GM12878 (cell line): Measurements from ENCODE around the gene MICB. TPM values are rescaled to one million over a fixed set of nuclear protein-coding genes. Genes with fewer than 3 reads are reported as not detected.

Source experiments
- ATAC-seq: fragments of 200-7000 bp; cut with Tn5 transposase; 3 replicates; pipeline ENCODE4 v1.9.1; 2020; ENCODE audit warnings: mild to moderate bottlenecking, moderate library complexity
- BruUV-seq: library from RNA; stranded (reverse); fragments of 400-500 nt; replicated peaks from 2 replicates; lab custom pipeline; 2021; lab: Mats Ljungman, UMichigan
- CTCF ChIA-PET: fragments of 300-600 bp; sonication (Branson Sonifier 250); formaldehyde crosslinking; extraction: SDS; loops from one replicate; lab custom pipeline; 2021; ENCODE audit warnings: inconsistent platforms; lab: Yijun Ruan, JAX
- POLR2A ChIA-PET: fragments of 350-600 bp; formaldehyde crosslinking; extraction: SDS; loops from one replicate; lab custom pipeline; 2021; ENCODE audit warnings: inconsistent platforms; lab: Charles Lee
- RAD21 ChIA-PET: fragments of 300-600 bp; sonication (Branson Sonifier 250); formaldehyde crosslinking; loops from one replicate; lab custom pipeline; 2023; ENCODE audit warnings: antibody characterized with exemption; ENCODE audit not compliant: unreplicated experiment; lab: Charles Lee
- SMC1A ChIA-PET: fragments of 300-600 bp; sonication (Branson Sonifier 250); formaldehyde crosslinking; loops from one replicate; lab custom pipeline; 2023; ENCODE audit not compliant: unreplicated experiment, uncharacterized antibody; lab: Charles Lee
- DNase-seq: peaks from one replicate; pipeline ENCODE4 v3.0.0-alpha.2; 2011; ENCODE audit warnings: low read depth, low spot score
- FAIRE-seq: peaks from 3 replicates; lab custom pipeline; 2011; peaks lifted over from hg19 to GRCh38; lab: Jason Lieb, UNC
- H2AFZ ChIP-seq: 2 replicates; pipeline ENCODE4 v1.6.0; 2011; ENCODE audit warnings: low read depth, low read length, control low read depth; ENCODE audit not compliant: control insufficient read depth
- H3K27ac ChIP-seq: 2 replicates; pipeline ENCODE4 v1.5.1; 2011; ENCODE audit warnings: control low read depth; ENCODE audit not compliant: control insufficient read depth, insufficient read depth
- H3K27me3 ChIP-seq, 2 experiments: replicated peaks in 1 of 2; 2 replicates each; pipeline versions ENCODE4 v1.6.0 to v1.6.1; 2011; ENCODE audit warnings: low read length in 1 of 2; ENCODE audit not compliant: control insufficient read depth in 2 of 2, insufficient read depth in 2 of 2
- H3K36me3 ChIP-seq, 2 experiments: 2 replicates each; pipeline ENCODE4 v1.5.1; 2011; ENCODE audit warnings: low read length in 1 of 2; ENCODE audit not compliant: control insufficient read depth in 2 of 2, insufficient read depth in 2 of 2
- H3K4me1 ChIP-seq: 2 replicates; pipeline ENCODE4 v1.6.1; 2011; ENCODE audit warnings: mild to moderate bottlenecking, low read length, moderate library complexity, mixed read lengths; ENCODE audit not compliant: control insufficient read depth, insufficient read depth
- H3K4me2 ChIP-seq: 2 replicates; pipeline ENCODE4 v1.6.0; 2011; ENCODE audit warnings: control low read depth; ENCODE audit not compliant: control insufficient read depth, insufficient read depth
- H3K4me3 ChIP-seq: fragments of 200-600 bp; sonication (generic); 2 replicates; pipeline ENCODE4 v1.5.1; 2016
- H3K79me2 ChIP-seq: 2 replicates; pipeline ENCODE4 v1.6.0; 2011; ENCODE audit warnings: low read length; ENCODE audit not compliant: control insufficient read depth, insufficient read depth
- H3K9ac ChIP-seq: 2 replicates; pipeline ENCODE4 v1.8.0; 2011; ENCODE audit warnings: low read length, control low read depth, mixed read lengths; ENCODE audit not compliant: control insufficient read depth, insufficient read depth
- H3K9me3 ChIP-seq: replicated peaks from 3 replicates; pipeline ENCODE4 v1.5.1; 2011; ENCODE audit warnings: mild to moderate bottlenecking, low read length; ENCODE audit not compliant: control insufficient read depth, insufficient read depth
- H4K20me1 ChIP-seq: 2 replicates; pipeline ENCODE4 v1.6.0; 2011; ENCODE audit not compliant: control insufficient read depth, insufficient read depth
- RB1 ChIP-seq: fragments of 450-650 bp; formaldehyde crosslinking; IDR thresholded peaks from 2 replicates; pipeline ENCODE4 v1.6.1; 2017; ENCODE audit warnings: mild to moderate bottlenecking, borderline replicate concordance
- TBL1XR1 ChIP-seq: IDR thresholded peaks from 2 replicates; pipeline ENCODE4 v1.6.1; 2012; ENCODE audit warnings: low read depth, low read length, improper control_type of control experiment
- ZNF207 ChIP-seq: fragments of 450-650 bp; IDR thresholded peaks from 2 replicates; pipeline ENCODE4 v1.6.1; 2014; ENCODE audit warnings: antibody characterized with exemption, mild to moderate bottlenecking, borderline replicate concordance
- WGBS: methylation state at CpG from one replicate; pipeline ENCODE4 v1.1.6; 2016; ENCODE audit warnings: low lambda C conversion rate; ENCODE audit not compliant: insufficient replicate concordance, insufficient coverage; ENCODE audit errors: missing lambda C conversion rate; 5-methylcytosine and 5-hydroxymethylcytosine counted together
- in situ Hi-C: fragments of 300-500 bp; cut with MboI; formaldehyde crosslinking; loops from 9 replicates; pipeline ENCODE4 v1.14.3; 2018; ENCODE audit warnings: mixed read lengths
- intact Hi-C: fragments of 100-400 bp; cut with micrococcal nuclease; formaldehyde crosslinking; loops from one replicate; pipeline ENCODE4 v1.14.2; 2022; ENCODE audit not compliant: unreplicated experiment
- polyA plus RNA-seq, 11 experiments: library from polyadenylated mRNA; depleted of rRNA in 4 of 11; unstranded in 6 of 11; stranded (reverse) in 5 of 11; fragments of >200 nt; fragmentation: Nextera tagmentation in 4 of 11; fragmentation: Illumina TruSeq in 1 of 11; extraction: Ambion mirVana in 4 of 11; extraction: Trizol in 1 of 11; gene quantifications; 1 replicate in 1 of 11; 2 replicates in 10 of 11; pipeline versions ENCODE4 v1.2.1 to v1.2.3, GENCODE V29; 2011 to 2016; ENCODE audit warnings: inconsistent platforms in 2 of 11, missing spikeins in 2 of 11, low read depth in 1 of 11
- total RNA-seq, 4 experiments: library from RNA; depleted of rRNA in 3 of 4; stranded (reverse); fragments of >200 nt in 3 of 4; fragmentation: Illumina TruSeq in 1 of 4; extraction: Trizol in 1 of 4; gene quantifications; 2 replicates each; pipeline versions ENCODE4 v1.2.1 to v1.2.3, GENCODE V29; 2013 to 2021

The MICB gene
- total and polyA plus RNA-seq, 10 of the 15 experiments (the other 5 are each of a cell fraction or from before 2014, with no cell fraction given) = 9.0 to 37.1 (median 17.8) TPM

- no peaks in the 10 kb centered on the region for H3K27me3 ChIP-seq
- ATAC-seq (no peak), DNase-seq (no peak), FAIRE-seq (no peak)
- H4K20me1 ChIP-seq = no peaks in the 10 kb centered on the region
- H3K27ac ChIP-seq = peak overlapping the region; percentile 99
- H3K9me3 ChIP-seq = no peaks in the 10 kb centered on the region
- TF ChIP-seq TBL1XR1 = no peak
- no peak for TF ChIP-seq ZNF207
- TF ChIP-seq RB1 = no peak
- peaks cover 0 to 7% of the 10 kb centered on the region in 2 experiments; a peak in 2 of 4 replicates for H3K36me3 ChIP-seq
- ChIA-PET RAD21 (interaction anchor here (0.7 to 15.9 kb wide), 5 partner anchors 10 to 262 kb away, joined by 3 to 620 read pairs (median 62); partner anchors contain the start of genes ATP6V1G2, LST1, LTA and LTB), CTCF (interaction anchor here (0.6 to 34.8 kb wide), 5 partner anchors 10 to 1287 kb away, joined by 3 to 2098 read pairs (median 19); partner anchors contain the start of genes LST1, LTA, LTB and MDC1), POLR2A (interaction anchor here (1.6 to 9.1 kb wide), 5 partner anchors 9 to 35 kb away, joined by 4 to 255 read pairs (median 18); partner anchors contain the start of genes LTB, NCR3 and TNF), SMC1A (interaction anchor here (1.1 to 34.7 kb wide), 3 partner anchors 8 to 26 kb away, joined by 3 to 1989 read pairs (median 5); partner anchors contain the start of genes LST1, LTA, LTB and NCR3)
- BruUV-seq = no TSS peak
- in situ Hi-C loops = loop anchor here (25.0 kb wide), 2 partner anchors 1054 to 1404 kb away; partner anchors contain the start of genes BRD2 and HLA-DMA
- peaks cover 17% of the 10 kb centered on the region for H3K79me2 ChIP-seq
- H3K4me2 ChIP-seq = peak overlapping the region; percentile 94
- H3K9ac ChIP-seq = peak overlapping the region; percentile 84
- H3K4me3 ChIP-seq = peak overlapping the region; percentile 55; the same call in 1 of the 2 replicates
- peaks cover 70% of the 10 kb centered on the region for H3K4me1 ChIP-seq
- WGBS = 3% methylated on average over 8 of the region's 8 CpGs
- intact Hi-C loops = loop anchor here (2.0 kb wide), 1 partner anchor 23 kb away; no protein-coding TSS in a partner anchor
- no peak overlapping the region for H2AFZ ChIP-seq
Measured at GRCh38 chr6:31558318-31558625, 60.3 kb downstream of the MICB start.
